PC-9 (cell line): Measurements from ENCODE around the gene DLK1.

Experiments
- CTCF ChIP-seq: fragments of 200-600 bp; sonication (generic); conservative IDR thresholded peaks from 2 replicates; pipeline ENCODE4 v1.6.1; 2017; ENCODE audit warnings: mixed run types, antibody characterized with exemption, mild to moderate bottlenecking, moderate library complexity
- EZH2 ChIP-seq: fragments of 200-600 bp; sonication (generic); IDR thresholded peaks from 2 replicates; pipeline ENCODE4 v1.8.0; 2017; ENCODE audit warnings: antibody characterized with exemption, low read depth

- no peak for TF ChIP-seq CTCF
- TF ChIP-seq EZH2, result no peak
These were observed 20.5 kb upstream of the DLK1 start for GRCh38 chr14:100706200-100706599.
